GM23338 (cell line): ENCODE results near the gene SREK1. TPM values are rescaled to one million over a fixed set of nuclear protein-coding genes. Genes with fewer than 3 reads are reported as not detected.

Source experiments
- CTCF ChIP-seq, 2 experiments: fragments of 200-600 bp in 1 of 2; sonication (generic) in 1 of 2; conservative IDR thresholded peaks; 2 replicates each; pipeline versions ENCODE4 v1.5.1 to v1.6.1; 2016 to 2017; ENCODE audit warnings: antibody characterized with exemption in 2 of 2, low read depth in 2 of 2, mild to moderate bottlenecking in 2 of 2, moderate library complexity in 1 of 2
- ETS1 ChIP-seq: IDR thresholded peaks from 2 replicates; pipeline ENCODE4 v1.6.1; 2016; ENCODE audit warnings: antibody characterized with exemption
- EZH2 ChIP-seq: fragments of 200-600 bp; sonication (generic); IDR thresholded peaks from one replicate; pipeline ENCODE4 v1.8.0; 2017; ENCODE audit warnings: antibody characterized with exemption, mild to moderate bottlenecking, low read depth; ENCODE audit not compliant: unreplicated experiment
- JUNB ChIP-seq: IDR thresholded peaks from one replicate; pipeline ENCODE4 v1.6.1; 2016; ENCODE audit warnings: antibody characterized with exemption; ENCODE audit not compliant: unreplicated experiment
- NANOG ChIP-seq: IDR thresholded peaks from 2 replicates; pipeline ENCODE4 v1.6.1; 2016; ENCODE audit warnings: antibody characterized with exemption, borderline replicate concordance
- REST ChIP-seq: IDR thresholded peaks from one replicate; pipeline ENCODE4 v1.6.1; 2018; ENCODE audit warnings: antibody characterized with exemption; ENCODE audit not compliant: unreplicated experiment
- STAT1 ChIP-seq: IDR thresholded peaks from one replicate; pipeline ENCODE4 v1.6.1; 2016; ENCODE audit warnings: antibody characterized with exemption; ENCODE audit not compliant: unreplicated experiment
- ZNF114 ChIP-seq: fragments of 250-450 bp; sonication (Bioruptor Pico); IDR thresholded peaks from 2 replicates; pipeline ENCODE4 v1.5.0; 2020; ENCODE audit warnings: mild to moderate bottlenecking, moderate library complexity
- ZNF331 ChIP-seq: fragments of 250-450 bp; sonication (Bioruptor Pico); IDR thresholded peaks from 2 replicates; pipeline ENCODE4 v1.5.0; 2020; ENCODE audit warnings: low read depth, mild to moderate bottlenecking, moderate library complexity
- ZNF462 ChIP-seq: fragments of 250-450 bp; sonication (Bioruptor Pico); IDR thresholded peaks from 2 replicates; pipeline ENCODE4 v1.5.0; 2020; ENCODE audit warnings: mild to moderate bottlenecking, moderate library complexity
- polyA plus RNA-seq: library from polyadenylated mRNA; unstranded; fragments of >200 nt; fragmentation: Nextera tagmentation; extraction: Ambion mirVana; gene quantifications from 2 replicates; pipeline ENCODE4 v1.2.1, GENCODE V29; 2016
- total RNA-seq: library from RNA; depleted of rRNA; stranded (reverse); fragments of >200 nt; shearing (Covaris generic); gene quantifications from 2 replicates; pipeline ENCODE4 v1.2.3, GENCODE V29; 2014

SREK1 gene
- total and polyA plus RNA-seq, 2 experiments from 2014 or later, result 64.3 to 66.4 TPM

GRCh38 chr5:66138637-66139317 lies 5.3 kb upstream of the SREK1 start (continued):
- no peak for TF ChIP-seq ZNF462 (CRISPR knock-in tag)
- no peak for TF ChIP-seq EZH2
- TF ChIP-seq ZNF331 (CRISPR knock-in tag), result no peak
- no peak for TF ChIP-seq NANOG
- TF ChIP-seq REST, result no peak
- TF ChIP-seq ETS1, result no peak
- TF ChIP-seq CTCF (conservative IDR thresholded peaks at IDR 0.05; ENCODE audit: low read depth in 2 of 2), result no peak
- TF ChIP-seq STAT1, result no peak
- no peak for TF ChIP-seq JUNB
- TF ChIP-seq ZNF114 (CRISPR knock-in tag), result no peak
